Neural cell (in vitro differentiated cells): Measurements from ENCODE around the gene ZBTB7B.

Experiments used
- EZH2 ChIP-seq: fragments of 200-600, 300-800 bp; shearing (Covaris generic), sonication (generic); IDR thresholded peaks from 2 replicates; pipeline ENCODE4 v1.6.1; 2014; ENCODE audit warnings: antibody characterized with exemption, low read length, borderline replicate concordance, mild to moderate bottlenecking; ENCODE audit not compliant: insufficient read depth, poor library complexity, severe bottlenecking
- POLR2AphosphoS5 ChIP-seq: IDR thresholded peaks from 2 replicates; pipeline ENCODE4 v1.6.1; 2012
- RAD21 ChIP-seq: fragments of 450-650 bp; conservative IDR thresholded peaks from 2 replicates; pipeline ENCODE4 v1.6.1; 2014; ENCODE audit warnings: antibody characterized with exemption, mild to moderate bottlenecking, moderate library complexity
- REST ChIP-seq: IDR thresholded peaks from 2 replicates; pipeline ENCODE4 v1.6.1; 2012; ENCODE audit warnings: borderline replicate concordance
- SMC3 ChIP-seq: fragments of 450-650 bp; conservative IDR thresholded peaks from 2 replicates; pipeline ENCODE4 v1.6.1; 2014; ENCODE audit warnings: antibody characterized with exemption, mild to moderate bottlenecking, moderate library complexity; ENCODE audit not compliant: poor library complexity
- TAF1 ChIP-seq: IDR thresholded peaks from 2 replicates; pipeline ENCODE4 v1.6.1; 2012; ENCODE audit warnings: low read depth
- TF ChIP-seq, protein P1 (sequence below): fragments of 450-650 bp; IDR thresholded peaks from 2 replicates; pipeline ENCODE4 v1.5.1; 2014; ENCODE audit warnings: antibody characterized with exemption, mild to moderate bottlenecking, moderate library complexity; ENCODE audit not compliant: poor library complexity, severe bottlenecking

DNA sequence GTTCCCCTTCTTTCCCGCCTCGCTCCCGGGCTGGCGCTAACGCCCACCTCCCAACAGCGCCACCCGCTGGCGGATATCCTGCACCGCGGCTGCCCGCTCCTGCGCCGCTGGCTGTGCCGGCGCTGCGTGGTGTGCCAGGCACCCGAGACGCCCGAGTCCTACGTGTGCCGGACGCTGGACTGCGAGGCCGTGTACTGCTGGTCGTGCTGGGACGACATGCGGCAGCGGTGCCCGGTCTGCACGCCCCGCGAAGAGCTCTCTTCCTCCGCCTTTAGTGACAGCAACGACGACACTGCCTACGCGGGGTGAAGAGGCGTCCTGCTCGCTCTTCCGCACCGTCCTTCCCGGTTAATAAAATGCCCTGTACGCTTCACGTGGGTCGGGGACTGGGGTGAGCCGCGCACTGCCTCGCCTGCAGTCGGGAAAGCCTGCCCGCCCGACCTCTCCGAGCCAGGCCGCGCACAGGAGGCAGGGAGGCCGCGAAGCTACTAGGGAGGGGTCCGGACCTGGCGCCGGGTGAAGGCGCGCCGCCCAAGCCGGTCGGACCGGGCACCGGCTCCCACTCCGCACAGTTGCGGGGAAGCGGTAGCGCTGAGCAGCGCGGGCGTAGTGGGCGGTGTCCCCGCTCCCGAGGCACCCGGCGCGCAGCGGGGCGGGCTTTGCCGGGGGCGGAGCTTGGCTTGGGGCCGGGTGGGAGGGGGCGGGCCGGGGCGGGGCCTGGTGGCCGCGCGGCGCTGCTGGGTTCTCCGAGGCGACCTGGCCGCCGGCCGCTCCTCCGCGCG is 48.1 kb downstream of the ZBTB7B start, which contains the start of gene ADAM15:
- TF ChIP-seq POLR2AphosphoS5 (peak; percentile 62), TAF1 (no peak), REST (no peak), SMC3 (peak; percentile 85), EZH2 (no peak), RAD21 (peak; percentile 67)
- TF ChIP-seq, protein P1, sequence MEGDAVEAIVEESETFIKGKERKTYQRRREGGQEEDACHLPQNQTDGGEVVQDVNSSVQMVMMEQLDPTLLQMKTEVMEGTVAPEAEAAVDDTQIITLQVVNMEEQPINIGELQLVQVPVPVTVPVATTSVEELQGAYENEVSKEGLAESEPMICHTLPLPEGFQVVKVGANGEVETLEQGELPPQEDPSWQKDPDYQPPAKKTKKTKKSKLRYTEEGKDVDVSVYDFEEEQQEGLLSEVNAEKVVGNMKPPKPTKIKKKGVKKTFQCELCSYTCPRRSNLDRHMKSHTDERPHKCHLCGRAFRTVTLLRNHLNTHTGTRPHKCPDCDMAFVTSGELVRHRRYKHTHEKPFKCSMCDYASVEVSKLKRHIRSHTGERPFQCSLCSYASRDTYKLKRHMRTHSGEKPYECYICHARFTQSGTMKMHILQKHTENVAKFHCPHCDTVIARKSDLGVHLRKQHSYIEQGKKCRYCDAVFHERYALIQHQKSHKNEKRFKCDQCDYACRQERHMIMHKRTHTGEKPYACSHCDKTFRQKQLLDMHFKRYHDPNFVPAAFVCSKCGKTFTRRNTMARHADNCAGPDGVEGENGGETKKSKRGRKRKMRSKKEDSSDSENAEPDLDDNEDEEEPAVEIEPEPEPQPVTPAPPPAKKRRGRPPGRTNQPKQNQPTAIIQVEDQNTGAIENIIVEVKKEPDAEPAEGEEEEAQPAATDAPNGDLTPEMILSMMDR = peak; percentile 98
